IPS DF 4.7 (cell line): Measurements from ENCODE around the gene SCNN1G.
A peak's percentile ranks its signal among the peaks of the same experiment; 100 is the strongest.

Experiments used
- DNase-seq: peaks from one replicate; pipeline ENCODE4 v3.0.0-alpha.2; 2013; ENCODE audit warnings: low spot score; ENCODE audit errors: extremely low read depth

The SCNN1G gene

DNA sequence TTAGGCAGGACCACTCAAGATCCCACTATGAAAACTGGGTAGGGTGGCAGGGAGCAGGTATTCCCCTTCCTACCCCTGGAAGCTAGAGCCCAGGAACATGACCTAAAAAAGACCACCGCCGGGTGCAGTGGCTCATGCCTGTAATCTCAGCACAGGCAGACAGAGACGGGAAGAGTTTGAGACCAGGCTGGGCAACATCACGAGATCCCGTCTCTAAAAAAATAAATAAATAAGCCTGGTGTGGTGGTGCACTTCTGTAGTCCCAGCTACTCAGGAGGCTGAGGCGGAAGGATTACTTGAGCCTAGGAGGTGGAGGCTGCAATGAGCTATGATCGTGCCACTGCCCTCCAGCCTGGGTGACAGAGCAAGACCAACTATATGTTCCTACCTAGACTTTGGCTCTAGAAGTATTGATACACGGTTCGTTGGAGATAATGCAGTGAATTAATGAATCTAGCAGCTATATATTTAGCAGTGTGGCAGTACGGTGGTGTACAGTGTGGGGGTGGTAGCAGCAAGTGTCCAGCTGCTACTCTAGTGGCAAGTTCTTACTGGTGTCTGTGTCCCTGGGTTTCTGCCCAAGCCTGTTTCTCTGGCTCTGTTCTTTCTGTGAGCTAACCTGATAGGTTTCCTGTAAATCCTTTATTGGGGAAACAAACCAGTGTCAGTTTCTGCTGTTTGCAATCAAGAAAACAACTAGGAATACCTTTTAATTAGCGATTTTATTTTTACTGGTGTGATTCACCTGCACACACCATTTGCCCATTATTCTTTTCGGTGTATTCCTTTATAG lies 30.0 kb upstream of the SCNN1G start:
- DNase-seq = no peak

DNA sequence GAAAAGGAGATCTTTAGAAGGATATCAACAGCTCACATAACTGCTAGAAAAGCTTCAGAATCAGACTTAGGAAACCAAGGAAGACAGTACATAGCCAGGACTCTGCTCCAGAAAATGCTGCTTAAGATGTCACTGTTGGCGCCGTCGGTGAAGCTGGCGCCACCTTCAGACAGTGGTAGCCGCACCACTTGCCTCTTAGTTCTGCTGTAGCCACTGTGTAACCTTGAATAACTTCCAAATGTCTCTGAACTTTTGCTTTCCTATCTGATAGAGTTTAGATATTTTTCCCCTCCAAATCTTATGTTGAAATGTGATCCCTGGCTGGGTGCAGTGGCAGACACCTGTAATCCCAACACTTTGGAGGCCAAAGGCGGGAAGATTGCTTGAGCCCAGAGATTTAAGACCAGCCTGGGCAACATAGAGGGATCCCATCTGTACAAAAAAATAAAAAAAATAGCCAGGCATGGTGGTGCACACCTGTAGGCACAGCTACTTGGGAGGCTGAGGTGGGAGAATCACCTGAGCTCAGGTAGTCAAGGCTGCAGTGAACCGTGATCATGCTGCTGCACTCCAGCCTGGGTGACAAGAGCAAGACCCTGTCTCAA lies 27.0 kb upstream of the SCNN1G start:
- DNase-seq = no peak

DNA sequence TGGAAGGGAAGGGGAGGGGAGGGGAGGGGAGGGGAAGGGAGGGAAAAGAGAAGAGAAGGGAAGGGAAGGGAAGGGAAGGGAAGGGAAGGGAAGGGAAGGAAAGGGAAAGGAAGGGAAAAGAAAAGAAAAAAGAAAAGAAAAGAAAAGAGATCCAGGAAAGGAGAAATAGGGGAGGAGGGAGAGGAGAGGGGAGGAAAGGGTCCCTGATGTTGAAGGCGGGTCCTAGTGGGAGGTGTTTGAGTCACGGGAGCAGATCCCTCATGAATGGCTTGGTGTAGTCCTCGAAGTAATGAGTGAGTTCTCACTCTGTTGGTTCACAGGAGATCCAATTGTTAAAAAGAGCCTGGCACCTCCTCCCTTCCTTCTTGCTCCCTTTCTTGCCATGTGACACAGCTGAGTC lies 26.4 kb upstream of the SCNN1G start:
- DNase-seq = no peak

DNA sequence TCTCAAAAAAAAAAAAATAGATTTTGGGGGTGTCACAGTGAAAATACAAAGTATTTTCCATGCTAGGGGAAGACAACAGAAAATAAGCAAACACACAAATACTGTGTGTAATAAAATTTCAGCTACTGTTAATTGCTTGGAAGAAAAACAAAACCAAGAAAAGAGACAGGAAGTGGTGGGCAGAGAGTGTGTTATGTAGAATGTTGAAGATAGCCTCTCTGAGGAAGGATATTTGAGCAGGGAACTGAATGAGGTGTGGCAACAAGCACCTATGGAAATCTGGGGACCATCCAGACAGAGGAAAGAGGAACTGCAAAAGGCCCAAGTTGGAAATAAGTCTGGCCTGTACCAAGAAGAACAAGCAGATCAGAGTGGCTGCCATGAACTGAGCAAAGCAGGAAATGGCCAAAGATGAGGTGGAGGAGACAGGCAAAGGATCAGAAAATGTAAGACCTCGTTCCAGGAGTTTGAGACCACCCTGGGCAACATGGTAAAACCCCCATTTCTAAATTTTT lies 25.5 kb upstream of the SCNN1G start:
- no peak for DNase-seq

DNA sequence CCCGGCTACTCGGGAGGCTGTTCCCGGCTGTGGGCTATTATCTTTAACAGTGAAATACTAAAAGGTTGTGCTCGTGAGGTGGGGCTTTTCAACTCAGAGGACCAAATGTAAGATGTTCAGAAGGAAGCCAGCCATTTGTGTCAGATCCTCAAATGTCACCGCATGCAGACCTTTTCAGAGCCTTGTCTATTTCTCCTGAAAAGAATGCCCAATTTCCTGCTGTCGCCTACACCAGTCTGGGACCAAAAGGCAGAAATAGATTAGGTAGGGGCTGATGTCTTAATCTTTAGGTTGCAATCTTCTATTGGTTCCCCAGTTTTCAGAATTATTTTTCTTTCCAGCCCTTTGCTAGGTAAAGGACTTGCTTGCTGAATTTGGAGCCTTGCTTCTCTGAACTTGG lies 24.4 kb upstream of the SCNN1G start:
- DNase-seq = no peak

DNA sequence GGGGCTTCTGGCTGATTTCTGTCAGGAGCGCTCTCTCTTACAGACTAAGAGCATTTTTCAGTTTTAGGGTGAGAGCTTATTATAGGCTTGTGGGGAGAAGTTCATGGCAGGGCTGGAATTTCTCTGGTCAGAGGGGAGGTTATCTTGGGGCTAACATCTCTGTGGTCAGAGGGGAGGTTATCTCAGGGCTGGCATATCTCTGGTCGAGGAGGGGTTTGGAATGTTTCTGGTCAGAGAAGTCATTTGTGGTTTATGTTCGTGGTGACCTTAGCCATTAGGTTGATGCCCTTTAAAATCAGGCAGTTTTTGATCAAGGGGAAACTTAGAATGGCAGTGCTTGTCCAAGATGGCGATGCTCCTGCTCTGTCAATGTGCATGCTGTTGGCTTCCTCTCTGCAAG lies 22.5 kb upstream of the SCNN1G start:
- DNase-seq = no peak

DNA sequence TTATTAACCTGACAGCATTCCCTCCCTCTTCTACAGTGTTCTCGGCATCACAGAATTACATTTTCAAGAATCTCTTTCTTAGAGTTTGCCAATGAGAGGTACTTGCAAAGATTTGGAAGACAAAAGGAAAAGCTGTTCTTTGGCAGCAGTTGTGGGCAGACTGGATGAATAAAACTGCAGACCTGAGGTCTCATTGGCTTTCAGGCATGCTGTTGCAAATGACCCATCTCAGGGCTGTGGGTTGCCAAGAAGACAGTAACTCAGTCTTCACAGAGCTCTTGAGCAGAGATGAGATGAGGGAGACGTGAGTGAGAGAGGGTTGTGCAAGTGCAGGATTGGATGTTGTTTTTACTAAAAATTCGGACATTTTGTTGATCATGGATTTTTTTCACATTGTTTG lies 22.0 kb upstream of the SCNN1G start:
- DNase-seq = no peak

DNA sequence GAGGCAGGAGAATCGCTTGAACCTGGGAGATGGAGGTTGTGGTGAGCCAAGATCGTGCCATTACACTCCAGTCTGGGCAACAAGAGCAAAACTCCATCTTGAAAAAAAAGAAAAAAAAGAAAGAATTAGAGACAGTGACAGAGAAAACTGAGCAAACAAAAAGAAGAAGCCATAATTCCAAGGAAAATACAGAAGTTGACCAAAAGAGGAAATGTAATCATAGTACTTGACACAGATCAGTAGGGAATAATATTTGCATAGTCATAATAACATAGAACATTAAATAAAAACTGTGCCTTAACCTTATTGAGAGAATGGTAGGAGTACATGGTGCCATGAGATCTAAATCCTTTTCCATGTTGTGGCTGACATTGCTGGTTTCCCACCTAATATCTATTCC lies 18.6 kb upstream of the SCNN1G start:
- no peak for DNase-seq

DNA sequence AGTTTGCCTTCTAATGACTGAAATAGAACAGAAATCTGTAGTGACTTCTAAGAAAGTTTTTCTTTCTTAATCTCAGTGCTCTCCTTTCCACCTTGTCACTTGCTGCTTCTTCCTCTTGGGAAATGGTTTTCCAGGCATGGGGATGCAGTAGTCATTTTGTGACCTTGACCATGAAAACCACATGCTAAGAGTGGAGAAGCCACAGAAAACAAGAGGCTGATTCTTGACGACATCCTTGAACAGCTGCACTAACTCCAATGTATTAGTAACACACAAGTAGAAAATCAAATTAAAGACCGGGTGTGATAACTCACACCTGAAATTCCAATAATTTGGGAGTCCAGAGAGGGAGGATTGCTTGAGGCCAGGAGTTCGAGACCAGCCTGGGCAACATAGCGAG lies 17.8 kb upstream of the SCNN1G start:
- DNase-seq = no peak

DNA sequence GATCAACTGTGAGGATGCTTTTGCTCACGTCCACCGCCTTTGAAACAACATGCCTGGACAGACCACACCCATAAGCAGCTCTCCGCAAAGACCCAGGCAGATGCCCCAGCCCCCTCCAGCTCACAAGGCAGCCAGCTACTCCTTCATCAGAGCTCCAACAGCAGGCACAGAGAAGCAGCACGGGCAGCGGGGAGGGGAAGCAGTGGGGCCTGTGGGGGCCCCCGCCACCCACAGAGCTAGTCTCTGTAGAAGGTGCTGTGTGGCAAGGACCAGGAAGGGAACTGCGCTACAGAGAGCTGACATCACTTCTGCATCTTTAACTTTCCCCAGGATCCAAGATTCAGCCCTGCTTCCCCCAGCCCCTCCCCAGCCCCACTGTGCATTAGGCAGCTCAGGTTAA lies 10.0 kb upstream of the SCNN1G start:
- no peak for DNase-seq

DNA sequence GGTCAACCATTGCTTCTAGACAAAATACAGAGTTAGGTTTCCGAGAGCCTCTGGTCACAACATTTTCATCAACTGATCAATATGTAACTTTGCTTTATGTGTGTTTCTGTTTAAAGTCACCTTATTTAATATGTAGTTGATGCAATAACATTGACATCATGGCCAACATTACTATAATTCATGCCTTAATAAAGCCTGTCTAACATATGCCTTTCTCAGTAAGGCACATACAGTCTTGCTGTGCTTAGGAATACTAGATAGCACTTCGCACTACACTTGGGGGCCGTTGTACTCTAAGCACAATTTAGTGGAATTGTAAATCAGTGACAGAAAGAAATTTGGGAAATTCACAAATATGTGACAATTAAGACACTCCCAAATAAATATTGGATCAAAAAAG lies 9.6 kb upstream of the SCNN1G start:
- no peak for DNase-seq

DNA sequence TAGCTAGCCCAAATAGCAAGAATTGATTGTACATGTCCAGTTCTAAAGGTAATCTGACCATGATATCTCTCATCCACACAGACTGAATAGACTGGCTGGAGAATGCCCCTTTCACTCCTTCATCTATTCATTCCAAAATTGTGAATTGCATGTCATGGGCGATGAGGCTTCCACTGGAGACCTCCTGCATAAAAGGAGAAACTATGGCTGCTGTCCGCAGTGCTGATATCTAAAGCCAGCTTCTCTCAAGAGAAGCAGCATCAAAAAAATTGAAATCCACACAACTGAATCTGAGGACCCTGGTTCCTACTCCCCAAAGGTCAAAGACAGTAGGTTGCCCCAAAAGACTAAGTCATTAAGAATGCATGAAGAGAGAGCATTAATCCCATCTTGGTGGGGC lies 7.9 kb upstream of the SCNN1G start:
- DNase-seq = no peak

DNA sequence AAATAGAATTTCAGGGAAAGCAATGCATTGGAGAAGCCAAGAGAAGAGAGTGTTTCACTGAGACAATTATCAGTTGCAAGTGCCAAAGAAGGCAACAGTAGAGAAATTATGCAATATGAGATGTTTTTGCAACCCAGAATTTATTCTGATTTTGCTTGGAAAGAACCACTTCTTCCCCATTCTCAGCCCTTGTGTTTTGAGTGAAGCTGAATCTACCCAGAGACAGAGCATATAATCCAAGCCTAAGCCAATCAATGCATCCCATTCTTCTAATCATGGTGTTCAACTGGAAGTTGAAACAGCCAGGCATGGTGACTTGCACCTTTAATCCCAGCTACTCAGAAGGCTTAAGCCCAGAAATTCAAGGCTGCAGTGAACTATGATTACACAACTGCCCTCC lies 6.9 kb upstream of the SCNN1G start:
- DNase-seq = no peak

DNA sequence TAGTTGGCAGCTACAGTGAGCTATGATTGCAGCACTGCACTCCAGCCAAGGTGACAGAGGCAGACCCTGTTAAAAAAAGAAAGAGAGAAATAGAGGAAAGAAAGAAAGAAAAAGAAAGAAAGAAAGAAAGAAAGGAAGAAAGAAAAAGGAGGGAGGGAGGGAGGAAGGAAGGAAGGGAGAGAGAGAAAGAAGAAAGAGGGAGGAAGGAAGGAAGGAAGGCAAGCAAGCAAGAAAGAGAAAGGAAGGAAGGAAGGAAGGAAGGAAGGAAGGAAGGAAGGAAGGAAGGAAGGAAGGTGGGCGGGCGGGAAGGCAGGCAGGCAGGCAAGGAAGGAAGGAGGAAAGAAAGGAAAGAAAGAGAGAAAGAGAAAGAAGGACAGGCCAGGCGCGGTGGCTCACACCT lies 1.0 kb upstream of the SCNN1G start:
- no peak for DNase-seq

DNA sequence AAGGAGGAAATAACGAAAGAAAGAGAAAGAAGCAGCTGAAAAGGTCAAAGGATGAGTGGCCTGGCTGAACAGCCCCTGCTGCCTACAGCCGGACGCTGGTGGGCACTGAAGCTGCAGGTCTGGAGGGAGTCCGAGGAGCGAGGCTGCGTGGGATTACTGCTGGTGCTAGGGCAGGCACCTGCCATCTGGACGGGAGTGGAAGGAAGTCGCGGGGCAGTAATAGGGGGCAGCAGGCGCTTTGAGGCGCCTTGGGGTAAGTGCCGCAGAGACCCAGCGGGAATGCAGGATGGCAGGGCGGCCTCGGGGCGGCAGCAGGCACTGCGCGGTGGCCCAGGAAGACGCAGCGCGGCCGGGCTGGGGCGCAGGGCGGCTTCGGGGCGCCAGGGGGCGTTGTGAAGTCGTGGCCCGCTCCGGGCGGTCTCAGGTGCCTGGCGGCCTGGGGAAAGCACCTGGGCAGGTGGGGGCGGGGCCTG lies 303 bp upstream of the SCNN1G start:
- DNase-seq = peak; percentile 36

DNA sequence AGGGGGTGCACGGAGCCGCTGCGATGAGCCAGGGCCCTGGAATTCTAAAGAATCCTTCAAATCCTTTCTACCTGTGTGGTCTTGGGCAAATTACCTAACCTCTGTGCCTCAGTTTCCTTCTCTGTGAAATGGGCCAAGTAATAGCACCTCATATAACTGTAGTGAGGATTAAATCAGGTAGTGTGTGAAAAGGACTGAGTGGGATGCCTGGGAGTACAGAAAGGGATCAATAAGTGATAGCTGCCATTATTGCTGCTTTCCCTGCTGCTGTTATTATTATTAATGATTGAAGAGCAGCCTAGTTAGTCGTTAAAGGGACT lies 958 bp downstream of the SCNN1G start:
- DNase-seq = no peak

DNA sequence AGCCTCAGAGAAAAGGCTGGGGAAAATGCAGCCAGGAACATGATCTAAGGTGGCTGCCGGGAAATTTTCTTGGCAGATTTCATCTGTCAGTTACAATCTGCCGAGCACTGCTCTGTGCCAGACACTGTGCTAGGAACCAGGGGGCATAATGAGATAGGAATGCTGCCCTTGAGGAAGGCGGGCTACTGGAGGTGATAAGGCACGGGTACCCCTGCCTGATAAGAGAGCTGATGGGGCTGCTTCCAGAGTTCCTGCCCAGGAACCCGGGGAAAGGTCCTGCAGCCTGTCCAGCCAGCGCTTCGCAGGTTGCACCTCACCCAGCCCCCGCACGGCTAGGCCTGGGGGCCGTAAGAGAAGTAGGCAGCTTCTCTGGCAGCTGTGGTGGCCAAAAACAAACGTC lies 3.1 kb downstream of the SCNN1G start:
- DNase-seq = no peak

DNA sequence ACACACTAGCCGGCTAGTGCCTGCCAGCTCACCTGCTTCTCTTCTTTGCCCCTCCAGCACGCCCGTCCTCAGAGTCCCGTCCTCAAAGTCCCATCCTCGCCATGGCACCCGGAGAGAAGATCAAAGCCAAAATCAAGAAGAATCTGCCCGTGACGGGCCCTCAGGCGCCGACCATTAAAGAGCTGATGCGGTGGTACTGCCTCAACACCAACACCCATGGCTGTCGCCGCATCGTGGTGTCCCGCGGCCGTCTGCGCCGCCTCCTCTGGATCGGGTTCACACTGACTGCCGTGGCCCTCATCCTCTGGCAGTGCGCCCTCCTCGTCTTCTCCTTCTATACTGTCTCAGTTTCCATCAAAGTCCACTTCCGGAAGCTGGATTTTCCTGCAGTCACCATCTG lies 3.6 kb downstream of the SCNN1G start:
- DNase-seq = no peak

DNA sequence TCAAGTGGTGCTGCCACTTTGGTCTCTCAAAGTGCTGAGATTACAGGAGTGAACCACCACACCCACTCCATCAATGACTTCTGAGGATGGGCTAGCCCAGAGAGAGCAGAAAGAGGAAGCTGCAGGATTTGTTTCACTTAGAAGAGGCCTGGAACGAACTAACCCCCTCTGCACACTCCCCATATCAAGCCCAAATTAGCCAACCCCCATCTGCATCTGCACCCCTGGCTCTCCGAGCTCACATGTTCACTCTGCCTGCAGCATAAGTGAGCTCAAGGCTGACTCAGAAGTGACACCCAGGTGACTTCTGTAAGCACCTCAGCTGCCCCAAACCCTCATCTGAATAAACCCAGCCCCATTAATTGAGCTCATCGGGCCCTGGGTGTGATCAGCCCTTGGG lies 4.8 kb downstream of the SCNN1G start:
- no peak for DNase-seq

DNA sequence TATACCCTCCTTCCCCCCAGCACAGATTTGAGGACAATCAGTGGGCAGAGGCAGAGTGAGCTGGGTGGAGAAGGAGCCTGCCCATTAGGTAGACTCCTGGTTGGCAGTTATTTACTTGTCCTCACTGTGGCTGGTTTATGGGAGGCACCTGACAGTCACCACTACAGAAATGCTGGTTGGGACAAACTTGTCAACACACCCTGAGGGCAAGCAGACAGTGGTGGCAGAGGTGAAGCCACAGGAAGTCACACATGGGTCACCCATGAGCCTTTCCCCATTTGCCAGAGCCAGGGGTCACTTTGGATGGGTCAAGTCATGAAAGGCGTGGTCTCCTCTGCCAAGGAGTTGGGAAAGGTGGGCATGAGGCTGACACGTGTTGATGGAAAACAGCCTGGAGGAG lies 6.4 kb downstream of the SCNN1G start:
- DNase-seq = no peak

DNA sequence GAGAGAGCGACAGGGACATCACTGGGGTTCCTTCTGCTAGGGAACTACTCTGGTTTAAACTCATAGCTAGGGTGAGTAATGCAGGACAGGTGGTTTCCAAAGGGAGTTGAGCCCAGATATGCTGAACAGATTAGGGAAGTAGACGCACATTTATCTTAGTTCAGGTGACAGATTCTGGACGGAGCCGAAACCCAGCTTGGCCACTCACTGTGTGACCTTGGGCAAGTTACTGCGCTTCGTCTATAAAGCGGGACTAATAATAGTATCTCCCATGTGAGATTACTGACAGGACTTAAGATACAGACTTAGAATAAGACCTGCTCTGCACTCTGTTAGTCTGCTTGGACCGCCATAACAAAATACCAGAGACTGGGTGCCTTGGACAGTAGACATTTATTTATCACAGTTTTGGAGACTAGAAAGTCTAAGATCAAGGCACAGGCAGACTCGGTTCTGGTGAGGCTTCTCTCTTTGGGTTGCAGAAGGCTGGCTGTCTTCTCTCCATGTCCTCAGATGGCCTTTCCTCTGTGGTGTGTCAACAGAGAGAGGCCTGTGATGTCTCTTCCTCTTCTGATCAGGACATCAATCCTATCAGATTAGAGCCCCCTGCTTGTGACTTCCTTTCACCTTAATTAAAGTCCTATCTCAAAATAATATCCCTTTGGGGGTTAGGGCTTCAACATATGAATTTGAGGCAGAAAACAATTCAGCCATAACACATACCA lies 12.1 kb downstream of the SCNN1G start:
- no peak for DNase-seq

DNA sequence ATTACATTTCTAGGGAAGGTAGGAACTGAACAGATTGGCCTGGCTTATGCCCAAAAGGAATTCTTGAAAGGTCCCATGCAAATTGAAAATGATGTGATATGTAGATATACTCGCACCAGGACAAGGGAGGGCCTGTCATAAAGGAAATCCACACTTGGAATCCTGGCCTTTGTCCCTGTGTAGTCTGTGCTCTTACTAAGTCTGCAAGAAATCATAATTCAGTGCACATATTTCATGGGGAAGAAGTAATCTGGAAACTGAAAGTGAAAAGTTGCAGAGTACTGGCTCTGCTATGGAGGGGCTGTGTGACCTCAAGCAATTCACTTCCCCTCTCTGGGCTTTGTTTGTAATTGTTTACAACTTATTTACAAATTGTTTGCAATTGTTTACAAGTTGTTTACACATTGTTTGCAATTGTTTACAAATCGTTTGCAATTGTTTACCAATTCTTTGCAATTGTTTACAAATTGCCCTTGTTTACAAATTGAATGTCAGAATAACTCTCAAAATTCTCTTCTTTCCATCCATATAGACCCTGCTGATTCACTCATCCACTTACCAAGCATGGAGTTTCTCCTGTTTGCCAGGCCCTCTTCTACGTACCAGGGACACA lies 12.9 kb downstream of the SCNN1G start:
- no peak for DNase-seq
